ENCODE data around the gene MPC1. TPM values are rescaled to one million over a fixed set of nuclear protein-coding genes. Genes with fewer than 3 reads are reported as not detected.

MPC1 gene
- total RNA-seq, 1 donor, result 33.8 TPM

Other genes starting within 250 kb of the MPC1 start
- gene TBXT, start 215.1 kb downstream of the MPC1 start, total RNA-seq (ENCODE audit: low replicate concordance), result not detected in 2 replicates
- not detected in 2 replicates for gene PRR18, start 74.5 kb downstream of the MPC1 start, total RNA-seq (ENCODE audit: low replicate concordance)
- 10.8 and 37.7 TPM in 2 replicates for gene SFT2D1, start 40.4 kb downstream of the MPC1 start, total RNA-seq (ENCODE audit: low replicate concordance)
- gene RAMACL, start 203.7 kb upstream of the MPC1 start, total RNA-seq (ENCODE audit: low replicate concordance), result 2.4 and 2.5 TPM in 2 replicates
- gene RPS6KA2, start 244.3 kb upstream of the MPC1 start, total RNA-seq (ENCODE audit: low replicate concordance), result 32.5 and 89.7 TPM in 2 replicates